ENCODE data around the gene RBMX. TPM values are rescaled to one million over a fixed set of nuclear protein-coding genes. Genes with fewer than 3 reads are reported as not detected.

Gene RBMX
- total RNA-seq, 1 experiment from 2014 or later: 414 TPM

DNA sequence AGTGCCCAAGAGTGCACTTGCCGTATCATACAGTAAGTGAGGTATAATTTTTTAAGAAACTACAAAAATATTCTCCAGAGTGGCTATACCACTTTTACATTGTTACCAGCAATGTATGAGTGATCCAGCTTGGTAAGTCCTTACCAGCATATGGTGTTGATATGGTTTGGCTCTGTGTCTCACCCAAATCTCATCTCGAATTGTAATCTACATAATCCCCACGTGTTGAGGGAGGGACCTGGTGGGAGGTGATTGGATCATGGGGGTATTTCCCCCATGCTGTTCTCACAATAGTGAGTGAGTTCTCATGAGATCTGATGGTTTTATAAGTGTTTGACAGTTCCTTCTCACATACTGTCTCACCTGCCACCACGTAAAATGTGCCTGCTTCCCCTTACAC lies 44.8 kb downstream of the RBMX start:
- TF ChIP-seq CTCF (conservative IDR thresholded peaks at IDR 0.05): no peak

More for the DNA sequence above, 44.8 kb downstream of the RBMX start:
- Mint-ChIP-seq H3K4me3 (no peak overlapping the region), H3K36me3 (ENCODE audit: insufficient read depth in 1 of 3, low read depth in 3 of 3) (peaks cover 6 to 20% (median 6%) of the 10 kb centered on the region in 3 experiments; a peak in 6 of 7 replicates), H3K9me3 (peaks cover 46 to 57% of the 10 kb centered on the region in 2 experiments), H3K27ac (peak overlapping the region in 2 of 3 experiments; percentile 63 to 88; a peak in 3 of 7 replicates), H3K4me1 (peaks cover 9 to 10% of the 10 kb centered on the region in 2 experiments), H3K27me3 (ENCODE audit: low read depth) (no peaks in the 10 kb centered on the region; the same call in 1 of the 2 replicates)
- Histone ChIP-seq H2BK15ac (ENCODE audit: low read depth, low read length) (no peak overlapping the region), H2BK20ac (ENCODE audit: low read depth, low read length, poor library complexity, severe bottlenecking) (no peak overlapping the region), H4K8ac (replicated peaks; ENCODE audit: insufficient read length, low read depth, low read length) (no peak overlapping the region), H3K23ac (ENCODE audit: insufficient read length, low read depth, low read length) (no peak overlapping the region), H2BK120ac (ENCODE audit: low read depth, low read length, poor library complexity, severe bottlenecking) (no peak overlapping the region), H3T11ph (ENCODE audit: low read length) (no peak overlapping the region), H3K9me3 (ENCODE audit: control insufficient read depth, low read depth, low read length) (peaks cover 27% of the 10 kb centered on the region), H4K91ac (ENCODE audit: insufficient read length, low read depth, low read length) (no peak overlapping the region), H3K79me1 (ENCODE audit: insufficient read depth, low read depth, low read length, poor library complexity, severe bottlenecking) (no peaks in the 10 kb centered on the region), H3K14ac (ENCODE audit: insufficient read depth, low read length) (no peak overlapping the region), H2AFZ (ENCODE audit: low read length) (no peak overlapping the region), H3K79me2 (ENCODE audit: insufficient read depth, low read length) (no peaks in the 10 kb centered on the region), H4K20me1 (ENCODE audit: control insufficient read depth, insufficient read depth, insufficient read length) (no peaks in the 10 kb centered on the region), H2AK5ac (ENCODE audit: insufficient read length, low read length) (no peak overlapping the region), H2BK5ac (ENCODE audit: insufficient read length, low read length) (no peak overlapping the region), H3K56ac (ENCODE audit: insufficient read length, low read depth, low read length) (no peak overlapping the region), H4K5ac (ENCODE audit: insufficient read length, low read depth, low read length) (no peak overlapping the region), H3K18ac (ENCODE audit: insufficient read length, low read depth, low read length) (no peak overlapping the region), H2BK12ac (ENCODE audit: insufficient read length, low read depth, low read length) (no peak overlapping the region), H3K27me3 (ENCODE audit: insufficient read depth, low read length) (no peaks in the 10 kb centered on the region), H3K9ac (ENCODE audit: extremely low read depth, insufficient read length, low read length) (no peak overlapping the region), H3K4me1 (ENCODE audit: insufficient read depth, low read length) (no peaks in the 10 kb centered on the region), H3K4ac (ENCODE audit: low read depth, low read length) (no peak overlapping the region), H3K4me2 (ENCODE audit: insufficient read depth, insufficient read length, low read length) (no peak overlapping the region), H3K27ac (ENCODE audit: insufficient read length, low read depth, low read length) (no peak overlapping the region), H3K23me2 (ENCODE audit: insufficient read length, low read depth, low read length, poor library complexity, severe bottlenecking) (no peaks in the 10 kb centered on the region)
- DNase-seq: no peak
- no CpG with 5 or more reads among the region's 4 CpGs for WGBS (ENCODE audit: extremely low coverage, insufficient read length, low lambda C conversion rate)
